IPS-15b (cell line): ENCODE data around the gene ASB18.

Source experiments
- H3K27me3 ChIP-seq: one replicate; pipeline ENCODE4 v1.6.1; 2013; ENCODE audit warnings: low read length; ENCODE audit not compliant: control insufficient read depth, insufficient read depth
- H3K36me3 ChIP-seq: one replicate; pipeline ENCODE4 v1.6.1; 2013; ENCODE audit warnings: low read length; ENCODE audit not compliant: control insufficient read depth, insufficient read depth
- H3K4me1 ChIP-seq: one replicate; pipeline ENCODE4 v1.6.1; 2013; ENCODE audit warnings: mild to moderate bottlenecking, low read length; ENCODE audit not compliant: control insufficient read depth, insufficient read depth
- H3K4me3 ChIP-seq: one replicate; pipeline ENCODE4 v1.5.1; 2013; ENCODE audit warnings: low read depth, low read length
- H3K9ac ChIP-seq: one replicate; pipeline ENCODE4 v1.6.1; 2013; ENCODE audit warnings: low read depth, mild to moderate bottlenecking, low read length
- H3K9me3 ChIP-seq: one replicate; pipeline ENCODE4 v1.6.1; 2013; ENCODE audit warnings: mild to moderate bottlenecking, low read length; ENCODE audit not compliant: control insufficient read depth, insufficient read depth

The ASB18 gene

GRCh38 chr2:236238751-236239150 lies 25.5 kb downstream of the ASB18 start:
- Histone ChIP-seq H3K36me3 (no peaks in the 10 kb centered on the region), H3K4me1 (peaks cover 3% of the 10 kb centered on the region), H3K9ac (no peak overlapping the region), H3K27me3 (peaks cover 45% of the 10 kb centered on the region), H3K9me3 (no peaks in the 10 kb centered on the region), H3K4me3 (no peak overlapping the region)

- Histone ChIP-seq H3K36me3 (no peaks in the 10 kb centered on the region), H3K9ac (no peak overlapping the region), H3K4me3 (peak overlapping the region; percentile 1), H3K4me1 (peaks cover 3% of the 10 kb centered on the region), H3K27me3 (peaks cover 47% of the 10 kb centered on the region), H3K9me3 (no peaks in the 10 kb centered on the region)
Measured at GRCh38 chr2:236237468-236238190, 26.6 kb downstream of the ASB18 start.

- peak overlapping the region; percentile 52 for H3K4me3 ChIP-seq
Measured at GRCh38 chr2:236236559-236237452, 27.4 kb downstream of the ASB18 start.

GRCh38 chr2:236229186-236229585 lies 35.0 kb downstream of the ASB18 start:
- Histone ChIP-seq H3K9me3 (peaks cover 5% of the 10 kb centered on the region), H3K27me3 (peaks cover 6% of the 10 kb centered on the region), H3K4me1 (no peaks in the 10 kb centered on the region), H3K36me3 (no peaks in the 10 kb centered on the region), H3K9ac (no peak overlapping the region), H3K4me3 (no peak overlapping the region)

More at GRCh38 chr2:236236559-236237452, 27.4 kb downstream of the ASB18 start:
- no peak overlapping the region for H3K9ac ChIP-seq
- no peaks in the 10 kb centered on the region for H3K9me3 ChIP-seq
- peaks cover 3% of the 10 kb centered on the region for H3K4me1 ChIP-seq
- peaks cover 47% of the 10 kb centered on the region for H3K27me3 ChIP-seq
- H3K36me3 ChIP-seq = no peaks in the 10 kb centered on the region

GRCh38 chr2:236223675-236224074 lies 40.5 kb downstream of the ASB18 start:
- Histone ChIP-seq H3K9me3 (peaks cover 6% of the 10 kb centered on the region), H3K27me3 (no peaks in the 10 kb centered on the region), H3K36me3 (no peaks in the 10 kb centered on the region), H3K9ac (no peak overlapping the region), H3K4me1 (no peaks in the 10 kb centered on the region), H3K4me3 (no peak overlapping the region)

- no peaks in the 10 kb centered on the region for H3K36me3 ChIP-seq
- H3K9ac ChIP-seq = no peak overlapping the region
- H3K9me3 ChIP-seq = peaks cover 6% of the 10 kb centered on the region
- no peak overlapping the region for H3K4me3 ChIP-seq
- no peaks in the 10 kb centered on the region for H3K4me1 ChIP-seq
- H3K27me3 ChIP-seq = no peaks in the 10 kb centered on the region
Measured at GRCh38 chr2:236221798-236222197, 42.4 kb downstream of the ASB18 start.

GRCh38 chr2:236219411-236219810 lies 44.8 kb downstream of the ASB18 start:
- H3K9ac ChIP-seq = no peak overlapping the region
- H3K4me3 ChIP-seq = no peak overlapping the region
- no peaks in the 10 kb centered on the region for H3K36me3 ChIP-seq
- no peaks in the 10 kb centered on the region for H3K27me3 ChIP-seq
- H3K9me3 ChIP-seq = peaks cover 3% of the 10 kb centered on the region
- no peaks in the 10 kb centered on the region for H3K4me1 ChIP-seq

GRCh38 chr2:236217926-236218325 lies 46.3 kb downstream of the ASB18 start:
- Histone ChIP-seq H3K4me1 (no peaks in the 10 kb centered on the region), H3K27me3 (no peaks in the 10 kb centered on the region), H3K9ac (no peak overlapping the region), H3K4me3 (no peak overlapping the region), H3K9me3 (no peaks in the 10 kb centered on the region), H3K36me3 (no peaks in the 10 kb centered on the region)

GRCh38 chr2:236216711-236217110 lies 47.5 kb downstream of the ASB18 start:
- no peaks in the 10 kb centered on the region for H3K4me1 ChIP-seq
- no peaks in the 10 kb centered on the region for H3K9me3 ChIP-seq
- H3K4me3 ChIP-seq = no peak overlapping the region
- H3K27me3 ChIP-seq = no peaks in the 10 kb centered on the region
- no peak overlapping the region for H3K9ac ChIP-seq
- H3K36me3 ChIP-seq = no peaks in the 10 kb centered on the region

- Histone ChIP-seq H3K9ac (no peak overlapping the region), H3K36me3 (no peaks in the 10 kb centered on the region), H3K27me3 (no peaks in the 10 kb centered on the region), H3K4me3 (no peak overlapping the region), H3K4me1 (no peaks in the 10 kb centered on the region), H3K9me3 (no peaks in the 10 kb centered on the region)
Measured at GRCh38 chr2:236215761-236216333, 48.4 kb downstream of the ASB18 start.

- H3K9me3 ChIP-seq = no peaks in the 10 kb centered on the region
- H3K4me3 ChIP-seq = no peak overlapping the region
- H3K9ac ChIP-seq = no peak overlapping the region
- H3K4me1 ChIP-seq = no peaks in the 10 kb centered on the region
- H3K27me3 ChIP-seq = no peaks in the 10 kb centered on the region
- no peaks in the 10 kb centered on the region for H3K36me3 ChIP-seq
Measured at GRCh38 chr2:236215196-236215595, 49.0 kb downstream of the ASB18 start.
